Limb (tissue), 2 donors: ENCODE measurements around the gene HELB.
"Not testable (repeated sequence)": the region's sequence is repeated elsewhere in the genome, so short reads cannot be mapped to it uniquely, and the experiment has no call there.

ENCODE experiments used
- DNase-seq, 2 donors: peaks; one replicate each; pipeline ENCODE4 v3.0.0-alpha.2; 2016; ENCODE audit errors: extremely low spot score in 2 of 2

Gene HELB

GRCh38 chr12:66302827-66303169 is 505 bp downstream of the HELB start:
- no peak for DNase-seq

GRCh38 chr12:66303316-66303804 is 1.1 kb downstream of the HELB start:
- DNase-seq: not testable (repeated sequence)

GRCh38 chr12:66304296-66304900 is 2.1 kb downstream of the HELB start:
- no peak for DNase-seq

- DNase-seq: no peak
Observed at GRCh38 chr12:66309606-66310005, 7.3 kb downstream of the HELB start.

- no peak for DNase-seq
Observed at GRCh38 chr12:66312189-66312588, 9.9 kb downstream of the HELB start.

GRCh38 chr12:66314278-66314677 is 12.0 kb downstream of the HELB start:
- no peak for DNase-seq

GRCh38 chr12:66319266-66319954 is 17.1 kb downstream of the HELB start:
- DNase-seq: no peak

GRCh38 chr12:66320996-66321395 is 18.7 kb downstream of the HELB start:
- DNase-seq: no peak

GRCh38 chr12:66321435-66321834 is 19.1 kb downstream of the HELB start:
- DNase-seq: no peak

- no peak for DNase-seq
Observed at GRCh38 chr12:66323017-66323416, 20.7 kb downstream of the HELB start.

GRCh38 chr12:66329941-66330340 is 27.6 kb downstream of the HELB start:
- DNase-seq: no peak

- no peak for DNase-seq
Observed at GRCh38 chr12:66331016-66331415, 28.7 kb downstream of the HELB start.

GRCh38 chr12:66331814-66332213 is 29.5 kb downstream of the HELB start:
- no peak for DNase-seq

GRCh38 chr12:66335746-66336145 is 33.5 kb downstream of the HELB start:
- DNase-seq: no peak

GRCh38 chr12:66337381-66338010 is 35.2 kb downstream of the HELB start:
- DNase-seq: no peak

- no peak for DNase-seq
Observed at GRCh38 chr12:66340131-66340530, 37.8 kb downstream of the HELB start.

- DNase-seq: no peak
Observed at GRCh38 chr12:66341126-66341525, 38.8 kb downstream of the HELB start.

GRCh38 chr12:66345212-66345611 is 42.9 kb downstream of the HELB start:
- DNase-seq: no peak

GRCh38 chr12:66345956-66346355 is 43.7 kb downstream of the HELB start:
- DNase-seq: no peak

- no peak for DNase-seq
Observed at GRCh38 chr12:66351301-66351700, 49.0 kb downstream of the HELB start.

- DNase-seq: peak in 1 of 2 donors; percentile 44
Observed at GRCh38 chr12:66352197-66352596, 49.9 kb downstream of the HELB start.

- no peak for DNase-seq
Observed at GRCh38 chr12:66352899-66353298, 50.6 kb downstream of the HELB start.

- DNase-seq: no peak
Observed at GRCh38 chr12:66354291-66354690, 52.0 kb downstream of the HELB start.
